Subcutaneous abdominal adipose tissue (tissue), 5 donors: ENCODE results near the gene TMEM30A.

ENCODE experiments used
- H3K27ac ChIP-seq: one replicate; pipeline ENCODE4 v1.7.0; 2013; ENCODE audit warnings: low read depth, mild to moderate bottlenecking, inconsistent platforms, low read length, moderate library complexity
- H3K27me3 ChIP-seq, 5 donors: one replicate each; pipeline ENCODE4 v1.7.0; 2013; ENCODE audit warnings: low read length in 5 of 5, inconsistent platforms in 1 of 5; ENCODE audit not compliant: control insufficient read depth in 5 of 5, insufficient read depth in 4 of 5
- H3K36me3 ChIP-seq, 5 donors: one replicate each; pipeline ENCODE4 v1.7.0; 2013; ENCODE audit warnings: low read length in 5 of 5; ENCODE audit not compliant: control insufficient read depth in 5 of 5, insufficient read depth in 5 of 5
- H3K4me1 ChIP-seq, 5 donors: one replicate each; pipeline ENCODE4 v1.7.0; 2013; ENCODE audit warnings: low read length in 5 of 5, mild to moderate bottlenecking in 3 of 5, moderate library complexity in 1 of 5; ENCODE audit not compliant: control insufficient read depth in 5 of 5, insufficient read depth in 5 of 5
- H3K4me3 ChIP-seq, 5 donors: one replicate each; pipeline ENCODE4 v1.7.0; 2013; ENCODE audit warnings: low read length in 5 of 5, low read depth in 1 of 5
- H3K9ac ChIP-seq, 5 donors: one replicate each; pipeline ENCODE4 v1.7.0; 2013; ENCODE audit warnings: low read length in 5 of 5, mild to moderate bottlenecking in 4 of 5, moderate library complexity in 3 of 5
- H3K9me3 ChIP-seq, 5 donors: one replicate each; pipeline ENCODE4 v1.7.0; 2013; ENCODE audit warnings: low read length in 5 of 5; ENCODE audit not compliant: control insufficient read depth in 5 of 5
- donor health status: healthy.
- donor health status: healthy.
- donor health status: healthy.
- donor health status: healthy.
- donor health status: healthy.

Gene TMEM30A

DNA sequence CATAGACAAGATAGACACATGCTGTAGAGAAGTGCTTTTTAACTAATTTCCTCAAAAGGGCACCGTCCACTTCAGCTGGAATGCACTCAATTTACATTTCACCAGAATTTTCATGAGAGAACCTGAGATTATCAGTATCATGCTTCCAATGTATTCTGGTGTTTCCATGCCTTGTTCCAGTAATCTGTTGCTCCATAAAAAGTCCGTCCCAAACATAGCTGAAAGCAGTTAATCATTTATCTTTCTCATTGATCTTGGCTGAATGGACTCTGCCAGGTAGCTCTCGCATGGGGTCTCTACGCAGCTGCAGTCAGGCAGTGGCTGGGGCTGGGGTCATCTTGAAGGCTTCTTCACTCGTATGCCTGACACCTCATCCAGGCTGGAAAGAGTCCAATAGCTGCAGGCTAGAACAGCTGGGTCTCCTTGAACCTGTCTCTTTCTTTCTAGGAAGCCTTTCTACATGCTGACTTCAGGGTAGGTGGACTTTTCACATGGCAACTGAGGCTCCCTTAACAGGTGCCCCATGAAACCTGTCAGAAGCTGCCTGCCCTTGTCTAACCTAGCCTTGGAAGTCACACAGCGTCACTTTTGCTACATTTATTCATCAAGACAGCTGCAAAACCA is 60.2 kb downstream of the TMEM30A start:
- Histone ChIP-seq H3K4me1 (peaks cover 8 to 30% (median 14%) of the 10 kb centered on the region in 5 donors), H3K9ac (no peak overlapping the region), H3K4me3 (no peak overlapping the region), H3K27me3 (no peaks in the 10 kb centered on the region), H3K36me3 (no peaks in the 10 kb centered on the region), H3K9me3 (peaks cover 0 to 2% (median 0%) of the 10 kb centered on the region in 5 donors), H3K27ac (peak overlapping the region; percentile 89)

DNA sequence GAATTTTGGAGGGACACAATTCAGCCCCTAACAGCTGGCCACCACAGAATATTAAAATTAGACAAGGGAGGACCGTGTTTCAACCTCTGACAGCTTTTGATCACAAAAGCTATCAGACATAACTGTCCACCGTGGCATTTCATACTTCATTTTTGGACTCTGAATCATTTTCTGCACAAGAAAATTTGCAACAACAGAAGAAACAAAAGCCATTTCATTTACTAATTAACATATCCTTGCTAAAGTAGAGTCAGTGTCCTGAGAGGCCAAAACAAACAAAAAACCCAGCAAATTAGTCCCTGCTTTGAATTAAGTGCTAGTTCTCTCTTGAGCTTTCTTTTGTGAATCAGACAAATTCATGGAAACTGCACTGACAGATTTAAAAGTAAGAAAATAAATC is 61.2 kb downstream of the TMEM30A start:
- H3K9me3 ChIP-seq: peaks cover 0 to 2% (median 0%) of the 10 kb centered on the region in 5 donors
- H3K9ac ChIP-seq: peak overlapping the region in 1 of 5 donors; percentile 12
- no peak overlapping the region for H3K4me3 ChIP-seq
- no peaks in the 10 kb centered on the region for H3K36me3 ChIP-seq
- no peaks in the 10 kb centered on the region for H3K27me3 ChIP-seq
- peak overlapping the region; percentile 89 for H3K27ac ChIP-seq
- peaks cover 8 to 30% (median 14%) of the 10 kb centered on the region in 5 donors for H3K4me1 ChIP-seq

GRCh38 chr6:75222261-75222660 is 62.3 kb downstream of the TMEM30A start:
- no peak overlapping the region for H3K4me3 ChIP-seq
- H3K9me3 ChIP-seq: no peaks in the 10 kb centered on the region
- H3K4me1 ChIP-seq: peaks cover 8 to 37% (median 22%) of the 10 kb centered on the region in 5 donors
- peak overlapping the region in 1 of 5 donors; percentile 22 for H3K9ac ChIP-seq
- H3K36me3 ChIP-seq: no peaks in the 10 kb centered on the region
- peak overlapping the region; percentile 89 for H3K27ac ChIP-seq
- H3K27me3 ChIP-seq: no peaks in the 10 kb centered on the region

DNA sequence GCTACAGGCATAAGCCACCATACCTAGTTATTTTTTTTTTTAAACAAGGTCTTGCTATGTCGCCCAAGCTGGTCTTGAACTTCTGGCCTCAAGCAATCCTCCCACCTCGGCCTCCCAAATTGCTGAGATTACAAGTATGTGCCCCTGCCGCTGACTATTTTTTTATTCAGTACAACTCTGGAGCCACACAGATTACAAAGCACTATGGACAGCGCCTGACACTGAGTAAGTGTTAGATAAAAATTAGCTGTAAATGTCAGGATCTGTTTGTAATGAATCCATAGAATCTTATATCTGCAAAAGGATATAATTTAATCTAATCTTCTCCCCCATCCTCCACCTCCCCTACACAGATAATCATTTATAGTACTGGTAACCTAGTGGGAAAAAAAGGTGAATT is 63.5 kb downstream of the TMEM30A start:
- H3K9ac ChIP-seq: no peak overlapping the region
- no peaks in the 10 kb centered on the region for H3K36me3 ChIP-seq
- peaks cover 12 to 41% (median 27%) of the 10 kb centered on the region in 5 donors for H3K4me1 ChIP-seq
- H3K4me3 ChIP-seq: no peak overlapping the region
- H3K27ac ChIP-seq: no peak overlapping the region
- no peaks in the 10 kb centered on the region for H3K27me3 ChIP-seq
- no peaks in the 10 kb centered on the region for H3K9me3 ChIP-seq

DNA sequence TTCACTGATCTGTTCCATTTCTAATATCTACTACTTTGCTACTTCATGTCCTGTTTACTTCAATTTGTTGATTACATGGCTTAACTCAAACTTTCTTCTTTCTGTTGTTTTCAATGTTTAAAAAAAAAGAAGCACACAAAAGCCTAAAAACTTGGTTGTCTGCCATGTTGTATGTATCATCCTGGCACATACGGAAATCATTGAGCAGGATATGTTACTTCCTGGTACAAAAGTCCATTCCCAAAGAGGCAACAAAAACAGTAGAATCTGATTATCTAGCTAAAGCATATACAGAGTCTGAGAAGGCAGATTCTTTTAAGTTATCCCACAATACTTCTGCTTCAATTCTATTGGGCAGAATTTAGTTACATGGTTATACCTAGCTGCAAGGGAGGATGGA is 64.2 kb downstream of the TMEM30A start:
- no peaks in the 10 kb centered on the region for H3K36me3 ChIP-seq
- peaks cover 12 to 41% (median 27%) of the 10 kb centered on the region in 5 donors for H3K4me1 ChIP-seq
- no peaks in the 10 kb centered on the region for H3K9me3 ChIP-seq
- no peak overlapping the region for H3K4me3 ChIP-seq
- H3K27ac ChIP-seq: peak overlapping the region; percentile 7
- H3K27me3 ChIP-seq: no peaks in the 10 kb centered on the region
- no peak overlapping the region for H3K9ac ChIP-seq

- Histone ChIP-seq H3K27me3 (no peaks in the 10 kb centered on the region), H3K4me1 (peaks cover 12 to 38% (median 27%) of the 10 kb centered on the region in 5 donors), H3K27ac (no peak overlapping the region), H3K4me3 (no peak overlapping the region), H3K9ac (no peak overlapping the region), H3K36me3 (no peaks in the 10 kb centered on the region), H3K9me3 (no peaks in the 10 kb centered on the region)
Measured at GRCh38 chr6:75219263-75219662, 65.3 kb downstream of the TMEM30A start.

DNA sequence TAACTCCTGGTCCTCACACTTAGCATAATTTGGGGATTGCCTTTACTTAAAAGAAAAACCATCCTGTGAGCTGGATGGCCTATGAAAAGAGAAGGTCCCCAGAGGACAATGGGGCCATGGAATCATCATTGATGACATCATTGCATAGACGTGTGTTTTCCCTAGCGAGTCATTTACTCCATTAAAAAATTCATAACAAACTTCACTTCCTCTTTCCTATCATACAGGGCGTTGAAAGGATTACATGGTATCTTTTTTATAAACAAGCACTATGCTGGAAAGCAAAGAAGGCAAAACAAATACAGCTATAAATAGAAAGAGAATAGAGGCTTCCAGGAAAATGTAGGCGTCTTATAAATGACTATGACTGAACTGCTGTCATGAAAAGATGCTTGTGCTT is 67.4 kb downstream of the TMEM30A start:
- peak overlapping the region; percentile 39 for H3K27ac ChIP-seq
- H3K9me3 ChIP-seq: no peaks in the 10 kb centered on the region
- H3K27me3 ChIP-seq: no peaks in the 10 kb centered on the region
- H3K4me1 ChIP-seq: peaks cover 7 to 35% (median 24%) of the 10 kb centered on the region in 5 donors
- H3K9ac ChIP-seq: no peak overlapping the region
- H3K36me3 ChIP-seq: no peaks in the 10 kb centered on the region
- H3K4me3 ChIP-seq: peak overlapping the region in 1 of 5 donors; percentile 13

DNA sequence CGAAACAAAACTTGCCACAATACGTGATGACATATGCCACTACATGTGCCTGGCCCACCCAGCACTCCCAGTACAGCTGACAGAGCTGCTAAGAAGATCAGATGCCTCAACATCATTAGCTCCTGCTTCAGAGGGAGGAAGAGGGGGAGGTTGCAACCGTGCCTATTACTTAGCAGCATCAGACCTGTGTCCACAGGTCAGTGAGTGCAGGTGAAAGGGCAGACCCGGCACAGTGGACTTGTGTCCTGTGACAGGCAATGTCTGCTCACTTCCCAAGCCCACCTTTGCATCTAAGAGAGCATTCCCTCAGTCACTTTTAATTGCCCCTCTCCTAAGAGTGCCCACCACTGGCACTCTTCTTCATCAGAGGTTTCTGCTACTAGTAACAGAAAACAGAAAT is 69.3 kb downstream of the TMEM30A start:
- H3K27me3 ChIP-seq: no peaks in the 10 kb centered on the region
- H3K9ac ChIP-seq: no peak overlapping the region
- no peak overlapping the region for H3K27ac ChIP-seq
- H3K9me3 ChIP-seq: no peaks in the 10 kb centered on the region
- no peaks in the 10 kb centered on the region for H3K36me3 ChIP-seq
- H3K4me3 ChIP-seq: no peak overlapping the region
- peaks cover 4 to 39% (median 34%) of the 10 kb centered on the region in 5 donors for H3K4me1 ChIP-seq

GRCh38 chr6:75213732-75214131 is 70.9 kb downstream of the TMEM30A start:
- H3K27ac ChIP-seq: peak overlapping the region; percentile 11
- H3K27me3 ChIP-seq: no peaks in the 10 kb centered on the region
- no peak overlapping the region for H3K4me3 ChIP-seq
- no peak overlapping the region for H3K9ac ChIP-seq
- H3K4me1 ChIP-seq: peaks cover 4 to 41% (median 35%) of the 10 kb centered on the region in 5 donors
- H3K9me3 ChIP-seq: no peaks in the 10 kb centered on the region
- H3K36me3 ChIP-seq: no peaks in the 10 kb centered on the region

DNA sequence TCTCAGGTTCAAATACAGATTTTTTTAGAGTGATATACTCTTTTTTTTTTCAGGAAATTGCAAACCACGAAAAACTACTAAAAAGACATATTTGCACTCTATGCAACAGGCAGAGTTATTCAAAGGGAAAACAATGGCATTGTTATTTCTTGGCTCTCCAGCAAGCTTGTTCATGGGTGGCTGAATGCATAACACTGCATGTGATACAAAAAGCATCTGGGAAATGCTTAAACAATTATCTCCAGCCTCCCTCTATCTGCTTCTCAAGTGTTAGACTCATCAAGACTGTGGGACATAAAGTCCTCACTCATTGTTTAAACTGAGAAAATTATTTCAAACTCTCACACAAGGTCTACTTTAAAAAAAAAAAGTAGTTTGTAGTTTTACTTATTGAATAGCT is 71.5 kb downstream of the TMEM30A start:
- H3K9me3 ChIP-seq: no peaks in the 10 kb centered on the region
- H3K27me3 ChIP-seq: no peaks in the 10 kb centered on the region
- H3K27ac ChIP-seq: peak overlapping the region; percentile 75

More for the DNA sequence above, 71.5 kb downstream of the TMEM30A start:
- peaks cover 4 to 46% (median 41%) of the 10 kb centered on the region in 5 donors for H3K4me1 ChIP-seq
- H3K9ac ChIP-seq: no peak overlapping the region
- no peak overlapping the region for H3K4me3 ChIP-seq
- no peaks in the 10 kb centered on the region for H3K36me3 ChIP-seq
